ENCODE measurements around the gene CBX7. TPM values are rescaled to one million over a fixed set of nuclear protein-coding genes. Genes with fewer than 3 reads are reported as not detected.

CBX7 gene
- total RNA-seq, 1 donor from 2014 or later, result 2.3 TPM

GRCh38 chr22:39176714-39177455 is 24.4 kb upstream of the CBX7 start:
- Mint-ChIP-seq H3K9me3 (no peaks in the 10 kb centered on the region), H3K27me3 (ENCODE audit: low read depth) (no peaks in the 10 kb centered on the region), H3K36me3 (ENCODE audit: low read depth) (no peaks in the 10 kb centered on the region), H3K4me3 (no peak overlapping the region), H3K27ac (ENCODE audit: unreplicated experiment) (no peak overlapping the region), H3K4me1 (peaks cover 48% of the 10 kb centered on the region)
- DNase-seq (ENCODE audit: low read depth, low spot score), result no peak
- no peak for TF ChIP-seq CTCF (conservative IDR thresholded peaks at IDR 0.05)

GRCh38 chr22:39176143-39176713 is 23.7 kb upstream of the CBX7 start:
- no peak overlapping the region for H3K4me3 Mint-ChIP-seq
- H3K9me3 Mint-ChIP-seq, result no peaks in the 10 kb centered on the region
- DNase-seq (ENCODE audit: low read depth, low spot score), result no peak
- no peak overlapping the region for H3K27ac Mint-ChIP-seq (ENCODE audit: unreplicated experiment)
- no peaks in the 10 kb centered on the region for H3K36me3 Mint-ChIP-seq (ENCODE audit: low read depth)
- no peaks in the 10 kb centered on the region for H3K27me3 Mint-ChIP-seq (ENCODE audit: low read depth)
- no peak for TF ChIP-seq CTCF (conservative IDR thresholded peaks at IDR 0.05)
- H3K4me1 Mint-ChIP-seq, result peaks cover 48% of the 10 kb centered on the region

- no peaks in the 10 kb centered on the region for H3K27me3 Mint-ChIP-seq (ENCODE audit: low read depth)
- H3K4me1 Mint-ChIP-seq, result peaks cover 54% of the 10 kb centered on the region
- no peak for DNase-seq (ENCODE audit: low read depth, low spot score)
- H3K9me3 Mint-ChIP-seq, result no peaks in the 10 kb centered on the region
- no peak overlapping the region for H3K27ac Mint-ChIP-seq (ENCODE audit: unreplicated experiment)
- H3K4me3 Mint-ChIP-seq, result no peak overlapping the region
- TF ChIP-seq CTCF (conservative IDR thresholded peaks at IDR 0.05), result no peak
- no peaks in the 10 kb centered on the region for H3K36me3 Mint-ChIP-seq (ENCODE audit: low read depth)
Observed at GRCh38 chr22:39175353-39176142, 23.1 kb upstream of the CBX7 start.

- H3K27ac Mint-ChIP-seq (ENCODE audit: unreplicated experiment), result peak overlapping the region; percentile 100
- H3K4me3 Mint-ChIP-seq, result peak overlapping the region; percentile 69
- DNase-seq (ENCODE audit: low read depth, low spot score), result peak; percentile 97
- peaks cover 4% of the 10 kb centered on the region for H3K27me3 Mint-ChIP-seq (ENCODE audit: low read depth)
- TF ChIP-seq CTCF (conservative IDR thresholded peaks at IDR 0.05), result no peak
- H3K36me3 Mint-ChIP-seq (ENCODE audit: low read depth), result no peaks in the 10 kb centered on the region
- H3K4me1 Mint-ChIP-seq, result peaks cover 60% of the 10 kb centered on the region
- no peaks in the 10 kb centered on the region for H3K9me3 Mint-ChIP-seq
Observed at GRCh38 chr22:39174498-39175352, 22.2 kb upstream of the CBX7 start.
